ENCODE results near the gene ZNF775. TPM values are rescaled to one million over a fixed set of nuclear protein-coding genes. Genes with fewer than 3 reads are reported as not detected.
A peak's percentile ranks its signal among the peaks of the same experiment; 100 is the strongest.

Gene ZNF775
- total RNA-seq, 2 experiments from 2014 or later = 3.9 to 5.1 TPM

DNA sequence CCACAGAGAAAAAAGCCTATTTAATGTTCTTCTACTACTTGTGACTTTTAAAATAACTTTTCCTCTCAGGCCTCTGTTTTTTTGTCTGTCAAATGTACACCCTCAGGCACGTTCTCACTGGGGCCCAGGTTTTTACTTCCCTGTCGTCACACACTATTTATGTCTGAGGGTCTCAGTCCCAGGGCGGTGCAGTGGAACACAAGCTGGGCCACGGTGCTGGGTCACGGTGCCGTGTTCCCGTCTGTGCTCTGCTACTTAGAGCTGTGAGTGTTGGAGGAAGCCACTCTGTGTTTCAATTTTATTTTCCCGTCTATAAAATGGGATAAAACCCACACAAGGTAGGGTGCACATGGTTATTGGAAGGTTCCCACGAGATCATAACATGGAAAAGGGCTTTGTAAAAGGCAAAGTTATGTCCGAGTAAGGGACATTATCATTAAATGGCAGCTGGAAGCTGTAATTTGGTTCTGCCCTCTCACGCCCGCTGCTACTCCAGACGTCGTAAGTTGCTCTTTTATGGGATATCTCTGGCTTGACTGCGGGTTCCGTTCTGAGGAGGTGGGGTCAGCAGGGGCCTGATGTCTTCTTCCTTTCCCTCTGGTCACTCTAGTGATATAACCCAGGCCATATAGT, 25.2 kb downstream of the ZNF775 start:
- intact Hi-C loops (cut with DNase I, micrococcal nuclease) = loop anchor here in 1 of 2 experiments (2.0 kb wide), 3 partner anchors 17 to 81 kb away; partner anchors contain the start of genes ACTR3C, LRRC61 and REPIN1
- Mint-ChIP-seq H3K4me1 (peaks cover 49% of the 10 kb centered on the region), H3K27me3 (no peaks in the 10 kb centered on the region), H3K36me3 (ENCODE audit: low read depth) (peaks cover 7% of the 10 kb centered on the region), H3K9me3 (ENCODE audit: low read depth) (no peaks in the 10 kb centered on the region), H3K27ac (peak overlapping the region; percentile 82), H3K4me3 (peak overlapping the region; percentile 90)
- DNase-seq (no peak), ATAC-seq (no peak)
- ChIA-PET POLR2A (interaction anchor here (1.0 kb wide), 1 partner anchor 35 kb away, joined by 3 read pairs; no protein-coding TSS in a partner anchor), CTCF (interaction anchor here (0.6 to 3.5 kb wide), 8 partner anchors 26 to 535 kb away, joined by 3 to 12 read pairs (median 3); no protein-coding TSS in a partner anchor)

DNA sequence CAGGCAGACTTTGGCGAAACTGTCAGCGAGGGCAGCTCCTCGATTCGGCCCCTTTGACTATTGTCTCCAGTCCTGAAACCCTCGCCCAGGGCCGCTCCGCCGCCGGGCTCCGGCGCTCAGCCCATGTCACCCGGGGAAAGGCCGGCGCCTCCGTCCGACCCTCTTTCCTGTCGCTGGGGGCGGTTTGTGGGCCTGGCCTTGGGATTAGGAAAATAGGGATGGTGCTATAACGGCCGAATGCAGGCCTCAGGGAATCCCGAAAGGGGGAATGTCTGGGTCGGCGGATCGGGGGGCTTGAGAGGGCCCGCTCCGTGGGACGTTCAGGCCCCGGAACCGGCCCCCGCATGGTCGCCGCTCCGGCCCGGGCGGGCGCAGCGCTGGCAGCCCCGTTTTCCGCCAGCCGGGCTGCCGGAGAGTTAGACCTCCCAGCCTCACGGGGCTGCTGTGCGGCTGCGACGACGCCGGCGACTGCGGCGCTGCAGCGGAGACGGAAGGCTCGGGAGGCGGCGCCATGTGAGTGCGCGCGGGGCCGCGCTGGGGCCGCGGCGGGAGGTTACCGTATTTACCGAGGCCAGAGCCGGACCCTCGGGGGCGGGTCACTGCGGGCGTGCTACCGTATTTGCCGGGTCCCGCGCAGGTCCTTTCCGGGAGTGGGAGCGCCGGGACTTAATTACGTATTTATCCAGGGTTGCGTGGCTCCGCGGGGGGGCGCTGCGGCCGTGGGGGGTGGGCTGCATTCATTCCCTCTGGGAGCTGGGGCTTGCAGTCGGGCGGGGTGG, 25.9 kb downstream of the ZNF775 start:
- ATAC-seq = peak; percentile 74
- POLR2A ChIA-PET = interaction anchor here (1.0 to 1.1 kb wide), 2 partner anchors 35 to 36 kb away, joined by 3 read pairs; partner anchors contain the start of gene REPIN1
- Mint-ChIP-seq H3K27me3 (no peaks in the 10 kb centered on the region), H3K36me3 (ENCODE audit: low read depth) (peaks cover 7% of the 10 kb centered on the region), H3K27ac (peak overlapping the region; percentile 91), H3K4me3 (peak overlapping the region; percentile 90), H3K4me1 (peaks cover 49% of the 10 kb centered on the region), H3K9me3 (ENCODE audit: low read depth) (no peaks in the 10 kb centered on the region)
- intact Hi-C loops (cut with DNase I, micrococcal nuclease) = loop anchor here (1.0 to 5.0 kb wide), 8 partner anchors 16 to 693 kb away; partner anchors contain the start of genes REPIN1 (in 2 of the 2), ZNF775 (in 2 of the 2), ACTR3C (in 1 of the 2) and LRRC61 (in 1 of the 2)
- peak; percentile 85 for DNase-seq
- CTCF ChIA-PET = interaction anchor here (0.6 to 3.5 kb wide), 11 partner anchors 25 to 751 kb away, joined by 3 to 12 read pairs (median 3); no protein-coding TSS in a partner anchor

DNA sequence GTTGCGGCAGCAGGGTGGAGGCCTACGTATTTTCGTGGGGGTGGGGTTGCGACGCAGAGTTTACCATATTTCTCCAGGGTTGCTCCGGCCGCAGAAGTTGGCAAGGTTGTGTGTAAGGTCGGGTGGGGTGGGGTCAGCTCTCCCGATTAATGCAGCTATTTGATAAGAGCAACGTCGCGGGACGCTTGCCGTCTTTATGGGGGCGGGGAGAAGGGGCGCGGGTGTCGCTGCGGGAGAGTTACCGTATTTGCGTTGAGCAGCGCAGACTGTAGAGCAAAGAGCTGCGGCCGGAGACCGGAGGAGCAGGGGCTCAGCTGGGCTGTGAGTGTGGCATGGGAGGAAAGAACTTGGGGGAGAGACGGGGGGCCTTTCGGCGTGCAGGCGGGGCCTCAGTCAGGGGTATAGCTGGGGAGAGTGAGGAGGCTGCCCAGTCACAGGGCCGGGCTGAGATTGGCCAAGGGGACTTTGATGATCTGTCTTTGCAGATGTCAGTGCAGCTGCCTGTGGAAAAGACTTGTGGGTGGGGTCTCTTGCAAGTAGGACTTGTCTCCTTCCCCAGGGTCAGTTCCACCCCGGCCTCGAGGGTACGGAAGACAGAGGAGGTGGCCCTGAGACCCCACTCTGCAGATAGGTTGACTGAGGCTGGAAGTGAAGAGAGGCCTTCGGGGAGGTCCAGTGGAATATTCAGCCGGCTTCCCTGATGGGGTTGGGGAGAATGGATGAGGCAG, 26.6 kb downstream of the ZNF775 start:
- DNase-seq (peak; percentile 65), ATAC-seq (peak; percentile 30)
- ChIA-PET POLR2A (interaction anchor here (0.6 to 1.1 kb wide), 2 partner anchors 37 to 72 kb away, joined by 3 read pairs; partner anchors contain the start of gene REPIN1), CTCF (interaction anchor here (0.7 to 3.5 kb wide), 12 partner anchors 12 to 750 kb away, joined by 3 to 12 read pairs (median 4); no protein-coding TSS in a partner anchor)
- intact Hi-C loops (cut with DNase I, micrococcal nuclease) = loop anchor here (1.0 to 5.0 kb wide), 8 partner anchors 15 to 693 kb away; partner anchors contain the start of genes REPIN1 (in 2 of the 2), ZNF775 (in 2 of the 2), ACTR3C (in 1 of the 2) and LRRC61 (in 1 of the 2)
- H3K27me3 Mint-ChIP-seq = no peaks in the 10 kb centered on the region
- peak overlapping the region; percentile 91 for H3K27ac Mint-ChIP-seq
- peak overlapping the region; percentile 90 for H3K4me3 Mint-ChIP-seq
- peaks cover 41% of the 10 kb centered on the region for H3K4me1 Mint-ChIP-seq
- peaks cover 7% of the 10 kb centered on the region for H3K36me3 Mint-ChIP-seq (ENCODE audit: low read depth)
- no peaks in the 10 kb centered on the region for H3K9me3 Mint-ChIP-seq (ENCODE audit: low read depth)

DNA sequence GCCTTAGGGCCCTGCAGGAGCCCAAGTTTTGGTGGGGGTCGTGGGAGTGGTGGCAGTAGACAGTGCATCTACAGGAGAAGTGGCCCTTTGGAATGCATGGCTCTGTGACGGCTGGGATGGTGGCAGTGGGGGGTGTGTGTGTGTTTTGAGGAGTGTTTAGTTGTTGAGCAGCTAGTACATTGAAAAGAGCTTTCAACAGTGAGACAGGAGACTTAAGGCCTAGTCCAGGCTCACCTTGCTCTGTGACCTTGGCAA, 27.1 kb downstream of the ZNF775 start:
- ATAC-seq (no peak), DNase-seq (peak; percentile 27)
- POLR2A ChIA-PET = interaction anchor here (0.6 kb wide), 1 partner anchor 71 kb away, joined by 3 read pairs; no protein-coding TSS in a partner anchor
- intact Hi-C loops (cut with DNase I, micrococcal nuclease) = loop anchor here in 1 of 2 experiments (5.0 kb wide), 1 partner anchor 694 kb away; a partner anchor contains a TSS
- H3K9me3 Mint-ChIP-seq (ENCODE audit: low read depth) = no peaks in the 10 kb centered on the region
- peak overlapping the region; percentile 91 for H3K27ac Mint-ChIP-seq
- CTCF ChIA-PET = interaction anchor here (0.7 to 3.5 kb wide), 10 partner anchors 12 to 242 kb away, joined by 3 to 12 read pairs (median 5); no protein-coding TSS in a partner anchor
- no peaks in the 10 kb centered on the region for H3K27me3 Mint-ChIP-seq
- H3K36me3 Mint-ChIP-seq (ENCODE audit: low read depth) = peaks cover 7% of the 10 kb centered on the region
- peaks cover 36% of the 10 kb centered on the region for H3K4me1 Mint-ChIP-seq
- H3K4me3 Mint-ChIP-seq = peak overlapping the region; percentile 90

DNA sequence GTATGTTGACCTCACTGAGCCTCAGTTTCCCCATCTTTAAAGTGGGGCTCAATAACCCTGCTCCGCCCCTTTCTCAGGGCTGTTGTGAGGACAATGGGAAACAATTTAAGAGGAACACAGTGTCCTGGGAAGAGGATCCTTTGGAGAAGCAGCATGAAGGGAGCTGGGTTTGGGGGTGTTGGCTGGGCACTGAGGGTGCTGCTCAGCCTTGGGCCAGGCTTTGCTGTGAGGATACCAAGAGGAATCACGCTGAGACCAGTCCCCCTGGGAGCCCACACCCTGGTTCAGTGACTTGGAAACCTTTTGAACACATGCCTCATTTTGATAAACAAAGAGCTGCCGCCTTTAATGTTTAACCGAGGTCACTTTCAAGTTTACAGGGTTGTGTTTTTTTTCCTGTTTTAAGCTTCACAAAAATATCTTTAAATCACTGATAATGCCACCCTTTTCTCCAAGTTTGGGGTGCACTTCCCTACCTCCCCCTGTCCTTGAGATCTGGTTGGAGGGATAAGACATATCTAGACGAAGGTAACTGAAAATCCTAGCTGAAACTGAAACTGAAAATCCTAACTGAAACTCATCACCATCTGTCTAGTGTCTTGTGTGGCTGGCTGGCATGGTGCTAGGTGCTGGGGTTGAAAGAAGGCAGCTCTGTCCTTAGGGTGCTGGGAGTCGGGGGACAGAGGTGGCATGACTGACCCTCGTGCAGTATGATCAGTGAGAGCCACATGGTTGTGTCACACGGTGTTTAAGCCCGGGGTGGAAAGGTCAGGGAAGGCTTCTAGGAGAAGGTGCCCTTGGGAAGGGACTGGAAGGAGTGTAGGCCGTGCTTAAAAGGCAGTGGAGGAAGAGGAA, 27.7 kb downstream of the ZNF775 start:
- peak; percentile 75 for ATAC-seq
- peaks cover 36% of the 10 kb centered on the region for H3K4me1 Mint-ChIP-seq
- DNase-seq = peak; percentile 64
- CTCF ChIA-PET = interaction anchor here (0.7 to 3.5 kb wide), 10 partner anchors 11 to 241 kb away, joined by 3 to 12 read pairs (median 5); no protein-coding TSS in a partner anchor
- no peaks in the 10 kb centered on the region for H3K9me3 Mint-ChIP-seq (ENCODE audit: low read depth)
- POLR2A ChIA-PET = interaction anchor here (0.6 to 1.3 kb wide), 3 partner anchors 32 to 71 kb away, joined by 3 read pairs; no protein-coding TSS in a partner anchor
- no peaks in the 10 kb centered on the region for H3K27me3 Mint-ChIP-seq
- intact Hi-C loops (cut with DNase I, micrococcal nuclease) = loop anchor here in 1 of 2 experiments (1.0 to 5.0 kb wide), 2 partner anchors 15 to 694 kb away; a partner anchor contains a TSS
- H3K36me3 Mint-ChIP-seq (ENCODE audit: low read depth) = peaks cover 7% of the 10 kb centered on the region
- peak overlapping the region; percentile 91 for H3K27ac Mint-ChIP-seq
- H3K4me3 Mint-ChIP-seq = peak overlapping the region; percentile 90

DNA sequence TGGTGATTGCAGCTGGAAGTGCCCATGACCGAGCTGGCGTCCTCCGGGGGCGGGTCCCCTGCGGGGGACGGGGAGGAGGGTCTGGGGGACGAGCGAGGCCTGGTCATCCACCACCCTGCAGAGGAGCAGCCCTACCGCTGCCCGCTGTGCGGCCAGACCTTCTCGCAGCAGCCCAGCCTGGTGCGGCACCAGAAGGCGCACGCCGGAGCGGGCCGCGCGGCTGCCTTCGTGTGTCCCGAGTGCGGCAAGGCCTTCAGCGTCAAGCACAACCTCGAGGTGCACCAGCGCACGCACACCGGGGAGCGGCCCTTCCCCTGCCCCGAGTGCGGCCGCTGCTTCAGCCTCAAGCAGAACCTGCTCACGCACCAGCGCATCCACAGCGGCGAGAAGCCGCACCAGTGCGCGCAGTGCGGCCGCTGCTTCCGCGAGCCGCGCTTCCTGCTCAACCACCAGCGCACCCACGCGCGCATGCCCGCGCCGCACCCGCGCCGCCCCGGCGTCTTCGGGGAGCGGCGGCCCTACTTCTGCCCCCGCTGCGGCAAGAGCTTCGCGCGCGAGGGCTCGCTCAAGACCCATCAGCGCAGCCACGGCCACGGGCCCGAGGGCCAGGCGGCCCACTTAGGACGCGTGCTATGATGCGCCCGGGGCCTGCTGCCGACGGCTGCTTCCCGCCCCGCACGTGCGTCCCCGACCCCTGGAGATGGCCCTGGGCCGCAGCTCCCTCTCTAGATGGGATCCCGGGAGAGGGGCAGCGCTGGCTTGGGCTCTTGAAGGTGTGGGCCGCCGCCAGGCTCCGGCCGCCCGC, 28.7 kb downstream of the ZNF775 start:
- POLR2A ChIA-PET = interaction anchor here (0.9 to 1.4 kb wide), 3 partner anchors 26 to 62 kb away, joined by 3 read pairs; no protein-coding TSS in a partner anchor
- ATAC-seq = no peak
- no peak overlapping the region for H3K27ac Mint-ChIP-seq

DNA sequence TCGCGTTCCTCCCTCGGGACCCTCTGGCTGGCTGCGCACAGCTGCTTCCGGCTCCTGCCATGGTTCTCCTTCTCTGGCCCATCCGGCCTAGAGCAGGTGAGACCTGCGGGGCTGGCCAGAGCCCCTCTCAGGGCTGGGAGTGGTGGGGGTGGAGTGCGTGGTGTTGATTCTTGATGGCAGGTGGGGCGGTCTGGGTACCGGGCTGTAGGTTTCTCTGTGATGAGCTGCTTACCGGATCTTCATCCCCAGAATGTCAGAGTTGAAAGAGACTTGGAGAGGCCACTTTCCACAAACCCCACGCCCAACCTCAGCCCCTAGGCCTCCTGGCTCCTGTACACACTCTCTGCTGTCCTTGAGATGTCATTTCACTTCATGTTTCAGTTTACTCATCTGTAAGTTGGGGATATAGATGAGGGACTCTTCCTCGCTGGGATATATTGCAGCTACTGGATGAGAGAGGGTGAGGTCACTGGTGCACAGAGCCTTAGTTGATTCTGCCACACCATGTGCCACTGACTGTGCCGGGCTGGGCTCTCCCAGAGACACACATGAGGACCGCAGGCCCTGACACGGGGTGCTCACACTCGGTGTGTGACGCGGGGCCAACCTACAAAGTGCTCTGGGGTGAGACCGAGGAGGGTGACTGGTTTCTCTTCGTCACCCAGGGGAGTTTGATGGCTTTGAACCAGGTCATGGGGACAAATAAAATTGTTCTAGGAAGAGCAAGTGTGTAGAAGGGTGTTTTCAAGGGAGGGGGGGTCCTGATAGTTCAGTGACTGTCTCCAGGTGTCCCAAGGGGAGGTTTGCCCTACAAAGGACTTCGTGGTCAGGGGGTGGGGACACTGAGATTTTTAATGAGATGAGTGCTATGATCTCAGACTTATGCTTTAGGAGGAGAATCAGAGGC, 29.5 kb downstream of the ZNF775 start:
- Mint-ChIP-seq H3K9me3 (ENCODE audit: low read depth) (no peaks in the 10 kb centered on the region), H3K4me3 (no peak overlapping the region), H3K27ac (no peak overlapping the region), H3K4me1 (peaks cover 39% of the 10 kb centered on the region), H3K36me3 (ENCODE audit: low read depth) (peaks cover 7% of the 10 kb centered on the region), H3K27me3 (no peaks in the 10 kb centered on the region)
- ATAC-seq = no peak
- ChIA-PET POLR2A (interaction anchor here (1.4 kb wide), 1 partner anchor 25 kb away, joined by 3 read pairs; no protein-coding TSS in a partner anchor), CTCF (interaction anchor here (0.6 to 1.0 kb wide), 2 partner anchors 10 to 40 kb away, joined by 3 to 4 read pairs; no protein-coding TSS in a partner anchor)
- intact Hi-C loops (cut with DNase I, micrococcal nuclease) = loop anchor here in 1 of 2 experiments (5.0 kb wide), 1 partner anchor 696 kb away; a partner anchor contains a TSS
- DNase-seq = no peak

More for the DNA sequence above, 28.7 kb downstream of the ZNF775 start:
- Mint-ChIP-seq H3K9me3 (ENCODE audit: low read depth) (no peaks in the 10 kb centered on the region), H3K4me1 (peaks cover 36% of the 10 kb centered on the region), H3K4me3 (no peak overlapping the region), H3K27me3 (no peaks in the 10 kb centered on the region), H3K36me3 (ENCODE audit: low read depth) (peaks cover 7% of the 10 kb centered on the region)
- no peak for DNase-seq
- CTCF ChIA-PET = interaction anchor here (0.6 to 3.5 kb wide), 6 partner anchors 10 to 52 kb away, joined by 4 to 12 read pairs (median 7); no protein-coding TSS in a partner anchor
- intact Hi-C loops (cut with DNase I, micrococcal nuclease) = loop anchor here in 1 of 2 experiments (1.0 to 5.0 kb wide), 2 partner anchors 14 to 695 kb away; a partner anchor contains a TSS

DNA sequence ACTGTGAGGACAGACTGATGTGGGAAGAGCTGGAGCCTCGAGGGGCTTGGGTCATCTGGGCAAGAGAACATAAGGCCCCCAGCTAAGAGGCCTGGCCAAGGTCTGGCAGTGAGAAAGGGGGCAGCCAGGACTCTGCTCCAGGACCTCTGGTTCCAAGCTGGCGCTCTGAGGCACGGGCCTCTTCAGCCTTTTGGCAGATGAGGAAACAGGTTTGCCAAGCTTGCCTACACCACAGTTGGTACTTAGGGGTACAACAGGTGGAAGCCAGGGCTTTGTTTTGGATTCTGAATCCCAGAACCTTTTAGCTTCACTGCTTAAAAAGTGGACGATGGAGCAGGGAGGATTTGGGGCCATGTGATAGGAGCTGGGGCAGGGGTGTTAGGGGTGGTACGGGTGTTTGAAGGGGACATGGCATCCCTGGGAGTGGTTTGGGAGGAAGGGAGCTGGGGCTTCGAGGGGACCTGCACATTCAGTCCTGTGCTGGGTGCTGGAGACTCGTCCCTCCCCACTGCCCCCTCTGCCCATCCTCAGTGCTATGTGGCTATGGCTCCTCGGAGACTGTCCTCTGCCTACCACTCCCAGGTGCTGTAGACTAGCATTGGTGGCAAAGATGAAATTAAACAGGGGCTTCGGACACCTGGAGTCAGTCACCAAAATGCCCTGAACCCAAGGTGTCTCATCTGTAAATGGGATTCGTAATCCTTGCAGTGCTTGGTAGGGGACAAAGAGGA, 30.3 kb downstream of the ZNF775 start:
- ChIA-PET CTCF (interaction anchor here (0.8 to 1.0 kb wide), 2 partner anchors 39 to 617 kb away, joined by 3 to 4 read pairs; no protein-coding TSS in a partner anchor), POLR2A (interaction anchor here (0.6 to 1.4 kb wide), 2 partner anchors 24 to 1606 kb away, joined by 3 to 6 read pairs; no protein-coding TSS in a partner anchor)
- intact Hi-C loops (cut with DNase I, micrococcal nuclease) = loop anchor here in 1 of 2 experiments (5.0 kb wide), 1 partner anchor 697 kb away; a partner anchor contains a TSS
- H3K27ac Mint-ChIP-seq = no peak overlapping the region
- no peak for DNase-seq
- ATAC-seq = no peak
- peaks cover 33% of the 10 kb centered on the region for H3K4me1 Mint-ChIP-seq
- H3K9me3 Mint-ChIP-seq (ENCODE audit: low read depth) = no peaks in the 10 kb centered on the region
- no peak overlapping the region for H3K4me3 Mint-ChIP-seq
- peaks cover 7% of the 10 kb centered on the region for H3K36me3 Mint-ChIP-seq (ENCODE audit: low read depth)
- no peaks in the 10 kb centered on the region for H3K27me3 Mint-ChIP-seq

All from activated CD4-positive, alpha-beta T cell treated with anti-CD3 and anti-CD28 coated beads for 36 hours (primary cell).